HepG2 (cell line): ENCODE results near the gene BMPR2. TPM values are rescaled to one million over a fixed set of nuclear protein-coding genes. Genes with fewer than 3 reads are reported as not detected.
A peak's percentile ranks its signal among the peaks of the same experiment; 100 is the strongest.

Experiments used
- AGO1 ChIP-seq: fragments of 200-400 bp; formaldehyde crosslinking; IDR thresholded peaks from 2 replicates; pipeline ENCODE4 v1.6.1; 2017; ENCODE audit warnings: mild to moderate bottlenecking, low read depth, low read length, moderate library complexity; ENCODE audit not compliant: poor library complexity, severe bottlenecking
- BHLHE40 ChIP-seq: IDR thresholded peaks from 2 replicates; pipeline ENCODE4 v1.6.1; 2011; ENCODE audit warnings: low read length, improper control_type of control experiment
- BORCS8-MEF2B ChIP-seq: sonication (generic); formaldehyde crosslinking; IDR thresholded peaks from 2 replicates; pipeline ENCODE4 v1.8.0; 2022; ENCODE audit warnings: mild to moderate bottlenecking, missing genetic modification reagents
- CBX5 ChIP-seq: sonication (generic); formaldehyde crosslinking; IDR thresholded peaks from 2 replicates; pipeline ENCODE4 v1.4.0; 2020; ENCODE audit warnings: missing genetic modification reagents, borderline replicate concordance
- CREBL2 ChIP-seq: sonication (generic); formaldehyde crosslinking; IDR thresholded peaks from 2 replicates; pipeline ENCODE4 v1.8.1; 2023; ENCODE audit warnings: missing genetic modification reagents, mild to moderate bottlenecking, borderline replicate concordance
- ERF ChIP-seq: IDR thresholded peaks from 2 replicates; pipeline ENCODE4 v1.6.1; 2018; ENCODE audit warnings: missing biosample characterization, missing genetic modification reagents
- HES4 ChIP-seq: sonication (generic); formaldehyde crosslinking; IDR thresholded peaks from 2 replicates; pipeline ENCODE4 v1.9.0; 2021; ENCODE audit warnings: mild to moderate bottlenecking, missing genetic modification reagents, borderline replicate concordance
- NFIB ChIP-seq: sonication (generic); formaldehyde crosslinking; IDR thresholded peaks from 2 replicates; pipeline ENCODE4 v1.9.0; 2021; ENCODE audit warnings: missing genetic modification reagents, mild to moderate bottlenecking, borderline replicate concordance
- ONECUT2 ChIP-seq: sonication (generic); formaldehyde crosslinking; IDR thresholded peaks from 2 replicates; pipeline ENCODE4 v1.4.0; 2020; ENCODE audit warnings: missing genetic modification reagents
- RAD51 ChIP-seq: fragments of 450-650 bp; IDR thresholded peaks from 2 replicates; pipeline ENCODE4 v1.6.1; 2016; ENCODE audit warnings: borderline replicate concordance
- SMYD3 ChIP-seq: sonication (generic); formaldehyde crosslinking; IDR thresholded peaks from 2 replicates; pipeline ENCODE4 v1.8.1; 2023; ENCODE audit warnings: mild to moderate bottlenecking, missing genetic modification reagents
- THAP11 ChIP-seq: IDR thresholded peaks from 2 replicates; pipeline ENCODE4 v1.6.1; 2016; ENCODE audit warnings: missing biosample characterization, missing genetic modification reagents
- TSC22D2 ChIP-seq: sonication (generic); formaldehyde crosslinking; IDR thresholded peaks from 2 replicates; pipeline ENCODE4 v1.5.1; 2020; ENCODE audit warnings: missing genetic modification reagents, mild to moderate bottlenecking, borderline replicate concordance
- ZHX2 ChIP-seq, 2 experiments: sonication (generic) in 1 of 2; formaldehyde crosslinking in 1 of 2; IDR thresholded peaks; 2 replicates each; pipeline versions ENCODE4 v1.6.1 to v1.9.0; 2014 to 2022; ENCODE audit warnings: antibody characterized with exemption in 1 of 2, borderline replicate concordance in 1 of 2, inconsistent platforms in 1 of 2, low read depth in 1 of 2, missing genetic modification reagents in 1 of 2
- ZKSCAN1 ChIP-seq: fragments of 150-350 bp; IDR thresholded peaks from 2 replicates; pipeline ENCODE4 v1.6.1; 2014; ENCODE audit warnings: low read length
- ZNF253 ChIP-seq: sonication (generic); formaldehyde crosslinking; IDR thresholded peaks from 2 replicates; pipeline ENCODE4 v1.8.0; 2022; ENCODE audit warnings: mild to moderate bottlenecking, missing genetic modification reagents, borderline replicate concordance
- ZNF354B ChIP-seq: sonication (generic); formaldehyde crosslinking; IDR thresholded peaks from 2 replicates; pipeline ENCODE4 v1.8.0; 2022; ENCODE audit warnings: mild to moderate bottlenecking, missing genetic modification reagents
- ZNF512B ChIP-seq: sonication (generic); formaldehyde crosslinking; IDR thresholded peaks from 2 replicates; pipeline ENCODE4 v1.5.1; 2020; ENCODE audit warnings: missing genetic modification reagents, mild to moderate bottlenecking, borderline replicate concordance
- ZNF543 ChIP-seq: sonication (generic); formaldehyde crosslinking; IDR thresholded peaks from 2 replicates; pipeline ENCODE4 v1.4.0; 2020; ENCODE audit warnings: mild to moderate bottlenecking, missing genetic modification reagents
- ZNF556 ChIP-seq: sonication (generic); formaldehyde crosslinking; IDR thresholded peaks from 2 replicates; pipeline ENCODE4 v1.4.0; 2020; ENCODE audit warnings: mild to moderate bottlenecking, missing genetic modification reagents, borderline replicate concordance
- ZNF672 ChIP-seq: sonication (generic); formaldehyde crosslinking; IDR thresholded peaks from 2 replicates; pipeline ENCODE4 v1.8.1; 2022; ENCODE audit warnings: missing genetic modification reagents
- polyA plus RNA-seq, 8 experiments: library from polyadenylated mRNA; depleted of rRNA in 3 of 8; stranded (reverse) in 7 of 8; unstranded in 1 of 8; fragments of >200 nt; fragmentation: Illumina TruSeq in 4 of 8; extraction: Trizol in 4 of 8; gene quantifications; 2 replicates each; pipeline versions ENCODE4 v1.2.1 to v1.2.3, GENCODE V29; 2011 to 2016; ENCODE audit warnings: low read depth in 4 of 8, missing spikeins in 1 of 8, mixed read lengths in 1 of 8; ENCODE audit not compliant: insufficient read depth in 1 of 8
- total RNA-seq, 5 experiments: library from RNA; depleted of rRNA; stranded (reverse); fragments of >200 nt; fragmentation: Illumina TruSeq; extraction: Trizol; gene quantifications; 2 replicates each; pipeline ENCODE4 v1.2.3, GENCODE V29; 2016; ENCODE audit warnings: low read depth in 1 of 5

BMPR2 gene
- total and polyA plus RNA-seq, 2 of the 13 experiments (the other 11 are each of a cell fraction or from before 2014, with no cell fraction given): 5.5 to 10.3 TPM

- no peak for TF ChIP-seq ZHX2 (IDR thresholded peaks at IDR 0.05; ENCODE audit: low read depth)
- TF ChIP-seq ZHX2 (CRISPR knock-in tag; IDR thresholded peaks at IDR 0.05; ENCODE audit: borderline replicate concordance): no peak
- TF ChIP-seq RAD51: no peak
- TF ChIP-seq ZNF253 (CRISPR knock-in tag): no peak
- 0 out of 2 replicates have a peak, but pooled peaks have one; percentile 33 for TF ChIP-seq CBX5 (CRISPR knock-in tag)
- no peak for TF ChIP-seq ZNF543 (CRISPR knock-in tag)
- TF ChIP-seq TSC22D2 (CRISPR knock-in tag): no peak
- TF ChIP-seq SMYD3 (CRISPR knock-in tag): peak; percentile 89; the same call in 1 of the 2 replicates
- no peak for TF ChIP-seq NFIB
- no peak for TF ChIP-seq AGO1
- no peak for TF ChIP-seq ZNF556 (CRISPR knock-in tag)
- TF ChIP-seq BHLHE40: no peak
- TF ChIP-seq ONECUT2 (CRISPR knock-in tag): no peak
- TF ChIP-seq BORCS8-MEF2B: no peak
- TF ChIP-seq ERF (CRISPR knock-in tag): peak; percentile 91
- TF ChIP-seq ZNF512B: no peak
- TF ChIP-seq ZNF672: no peak
- TF ChIP-seq CREBL2 (CRISPR knock-in tag): no peak
- no peak for TF ChIP-seq ZNF354B (CRISPR knock-in tag)
- TF ChIP-seq ZKSCAN1: no peak
- TF ChIP-seq THAP11 (CRISPR knock-in tag): peak; percentile 76; the same call in 1 of the 2 replicates
- TF ChIP-seq HES4 (CRISPR knock-in tag): no peak
These were observed 118.4 kb downstream of the BMPR2 start (continued) for GRCh38 chr2:202494300-202495229.
